NCI-H82 treated with DMSO at 0.1 percent for 48 hours (cell line): ENCODE data around the gene KDM4B.
A peak's percentile ranks its signal among the peaks of the same experiment; 100 is the strongest.

Experiments
- DNase-seq: peaks from one replicate; lab custom pipeline; 2025; ENCODE audit not compliant: unreplicated experiment; lab: John Stamatoyannopoulos, UW

Gene KDM4B

GRCh38 chr19:5068233-5069072, 99.5 kb downstream of the KDM4B start:
- no peak for DNase-seq

- no peak for DNase-seq
These were observed 101.4 kb downstream of the KDM4B start for GRCh38 chr19:5070331-5070730.

- no peak for DNase-seq
These were observed 102.0 kb downstream of the KDM4B start for GRCh38 chr19:5070930-5071329.

GRCh38 chr19:5071579-5071978, 102.7 kb downstream of the KDM4B start:
- DNase-seq, result no peak

GRCh38 chr19:5072115-5072514, 103.2 kb downstream of the KDM4B start:
- no peak for DNase-seq

GRCh38 chr19:5073153-5073844, 104.4 kb downstream of the KDM4B start:
- no peak for DNase-seq

- no peak for DNase-seq
These were observed 105.5 kb downstream of the KDM4B start for GRCh38 chr19:5074407-5074806.

GRCh38 chr19:5074830-5075394, 106.0 kb downstream of the KDM4B start:
- DNase-seq, result no peak

GRCh38 chr19:5075597-5075996, 106.7 kb downstream of the KDM4B start:
- DNase-seq, result no peak

- no peak for DNase-seq
These were observed 107.7 kb downstream of the KDM4B start for GRCh38 chr19:5076440-5077208.

- DNase-seq, result no peak
These were observed 108.2 kb downstream of the KDM4B start for GRCh38 chr19:5077209-5077515.

- no peak for DNase-seq
These were observed 109.3 kb downstream of the KDM4B start for GRCh38 chr19:5078182-5078581.

GRCh38 chr19:5078666-5079065, 109.8 kb downstream of the KDM4B start:
- no peak for DNase-seq

- peak; percentile 34 for DNase-seq
These were observed 110.3 kb downstream of the KDM4B start for GRCh38 chr19:5079071-5079774.

- DNase-seq, result peak; percentile 23
These were observed 111.2 kb downstream of the KDM4B start for GRCh38 chr19:5080030-5080654.

GRCh38 chr19:5080809-5081208, 111.9 kb downstream of the KDM4B start:
- no peak for DNase-seq

- no peak for DNase-seq
These were observed 112.7 kb downstream of the KDM4B start for GRCh38 chr19:5081443-5082161.

- no peak for DNase-seq
These were observed 114.6 kb downstream of the KDM4B start for GRCh38 chr19:5083547-5083965.

- no peak for DNase-seq
These were observed 116.7 kb downstream of the KDM4B start for GRCh38 chr19:5085566-5085965.

- no peak for DNase-seq
These were observed 117.3 kb downstream of the KDM4B start for GRCh38 chr19:5086230-5086629.
